Activated B cell treated with CpG ODN at 0.5 μM for 24 hours (primary cell): ENCODE measurements around the gene FFAR1. TPM values are rescaled to one million over a fixed set of nuclear protein-coding genes. Genes with fewer than 3 reads are reported as not detected.
A peak's percentile ranks its signal among the peaks of the same experiment; 100 is the strongest.

Source experiments
- ATAC-seq: fragments of 200-7000 bp; cut with Tn5 transposase; one replicate; pipeline ENCODE4 v1.10.0; 2021; ENCODE audit warnings: low read depth, mild to moderate bottlenecking, moderate library complexity
- CTCF ChIA-PET: fragments of 350-600 bp; sonication (Branson Sonifier 250); formaldehyde crosslinking; loops from one replicate; lab custom pipeline; 2021; ENCODE audit warnings: antibody characterized with exemption; lab: Charles Lee
- POLR2A ChIA-PET: fragments of 350-600 bp; sonication (Branson Sonifier 250); formaldehyde crosslinking; loops from one replicate; lab custom pipeline; 2021; ENCODE audit warnings: antibody characterized with exemption; lab: Charles Lee
- DNase-seq: peaks from one replicate; pipeline ENCODE4 v3.0.0; 2022
- H3K27ac Mint-ChIP-seq: one replicate; pipeline ENCODE4 v1.8.0; 2020; ENCODE audit warnings: mixed read lengths
- H3K27me3 Mint-ChIP-seq: one replicate; pipeline ENCODE4 v1.8.0; 2021; ENCODE audit warnings: mixed read lengths
- H3K36me3 Mint-ChIP-seq: one replicate; pipeline ENCODE4 v1.8.0; 2021; ENCODE audit warnings: low read depth, mixed read lengths
- H3K4me1 Mint-ChIP-seq: one replicate; pipeline ENCODE4 v1.8.0; 2021; ENCODE audit warnings: mixed read lengths
- H3K4me3 Mint-ChIP-seq: one replicate; pipeline ENCODE4 v1.8.0; 2020; ENCODE audit warnings: mild to moderate bottlenecking, mixed read lengths
- H3K9me3 Mint-ChIP-seq: one replicate; pipeline ENCODE4 v1.8.0; 2020; ENCODE audit warnings: mixed read lengths
- intact Hi-C: fragments of 100-400 bp; cut with micrococcal nuclease; formaldehyde crosslinking; loops from one replicate; pipeline ENCODE4 v1.15.1; 2024
- total RNA-seq: library from RNA; stranded (reverse); gene quantifications from 2 replicates; pipeline ENCODE4 v1.2.3, GENCODE V29; 2022
- TF ChIP-seq, protein P1 (sequence below): fragments of 200-600 bp; IDR thresholded peaks from one replicate; pipeline ENCODE4 v1.8.0; 2022; ENCODE audit warnings: antibody characterized with exemption, mild to moderate bottlenecking

The FFAR1 gene
- total RNA-seq, 1 donor from 2014 or later, result 6.0 TPM

DNA sequence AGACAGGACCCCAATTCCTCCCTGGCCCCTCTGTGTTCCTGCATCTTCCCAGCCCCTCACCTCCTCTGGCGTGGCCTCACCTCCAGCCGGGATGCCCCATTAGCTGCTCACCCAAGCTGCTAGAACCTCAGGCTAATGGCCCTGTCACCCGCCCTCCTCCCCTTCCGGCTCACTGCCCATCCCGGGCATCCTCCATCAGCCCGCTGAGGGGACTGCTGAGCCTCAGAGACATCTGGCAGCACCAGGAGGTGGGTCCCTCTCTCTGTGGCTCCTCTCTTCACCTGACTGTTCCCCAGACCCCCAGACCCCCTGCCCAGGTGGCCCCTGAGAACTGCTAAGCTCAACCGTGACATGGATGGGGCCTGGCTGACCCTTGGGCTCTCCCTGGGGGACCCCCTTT lies 2.9 kb downstream of the FFAR1 start:
- POLR2A ChIA-PET, result interaction anchor here (0.6 to 11.2 kb wide), 8 partner anchors 19 to 179 kb away, joined by 3 to 645 read pairs (median 38); partner anchors contain the start of gene CD22
- peaks cover 61% of the 10 kb centered on the region for H3K4me1 Mint-ChIP-seq
- H3K27me3 Mint-ChIP-seq, result peaks cover 2% of the 10 kb centered on the region
- ATAC-seq (no peak), DNase-seq (no peak)
- CTCF ChIA-PET, result interaction anchor here (1.1 to 4.8 kb wide), 3 partner anchors 19 to 145 kb away, joined by 4 to 37 read pairs (median 27); no protein-coding TSS in a partner anchor
- peaks cover 25% of the 10 kb centered on the region for H3K36me3 Mint-ChIP-seq
- H3K9me3 Mint-ChIP-seq, result no peaks in the 10 kb centered on the region
- H3K27ac Mint-ChIP-seq, result no peak overlapping the region
- H3K4me3 Mint-ChIP-seq, result no peak overlapping the region
- TF ChIP-seq, protein P1, sequence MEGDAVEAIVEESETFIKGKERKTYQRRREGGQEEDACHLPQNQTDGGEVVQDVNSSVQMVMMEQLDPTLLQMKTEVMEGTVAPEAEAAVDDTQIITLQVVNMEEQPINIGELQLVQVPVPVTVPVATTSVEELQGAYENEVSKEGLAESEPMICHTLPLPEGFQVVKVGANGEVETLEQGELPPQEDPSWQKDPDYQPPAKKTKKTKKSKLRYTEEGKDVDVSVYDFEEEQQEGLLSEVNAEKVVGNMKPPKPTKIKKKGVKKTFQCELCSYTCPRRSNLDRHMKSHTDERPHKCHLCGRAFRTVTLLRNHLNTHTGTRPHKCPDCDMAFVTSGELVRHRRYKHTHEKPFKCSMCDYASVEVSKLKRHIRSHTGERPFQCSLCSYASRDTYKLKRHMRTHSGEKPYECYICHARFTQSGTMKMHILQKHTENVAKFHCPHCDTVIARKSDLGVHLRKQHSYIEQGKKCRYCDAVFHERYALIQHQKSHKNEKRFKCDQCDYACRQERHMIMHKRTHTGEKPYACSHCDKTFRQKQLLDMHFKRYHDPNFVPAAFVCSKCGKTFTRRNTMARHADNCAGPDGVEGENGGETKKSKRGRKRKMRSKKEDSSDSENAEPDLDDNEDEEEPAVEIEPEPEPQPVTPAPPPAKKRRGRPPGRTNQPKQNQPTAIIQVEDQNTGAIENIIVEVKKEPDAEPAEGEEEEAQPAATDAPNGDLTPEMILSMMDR, result no peak
- intact Hi-C loops, result no loop called here

- no peak overlapping the region for H3K27ac Mint-ChIP-seq
- no peak for DNase-seq
Measured at GRCh38 chr19:35351411-35352176, 3.9 kb downstream of the FFAR1 start.

DNA sequence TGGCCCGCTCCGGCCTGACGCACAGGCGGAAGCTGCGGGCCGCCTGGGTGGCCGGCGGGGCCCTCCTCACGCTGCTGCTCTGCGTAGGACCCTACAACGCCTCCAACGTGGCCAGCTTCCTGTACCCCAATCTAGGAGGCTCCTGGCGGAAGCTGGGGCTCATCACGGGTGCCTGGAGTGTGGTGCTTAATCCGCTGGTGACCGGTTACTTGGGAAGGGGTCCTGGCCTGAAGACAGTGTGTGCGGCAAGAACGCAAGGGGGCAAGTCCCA lies 4.4 kb downstream of the FFAR1 start:
- Mint-ChIP-seq H3K27ac (no peak overlapping the region), H3K36me3 (peaks cover 10% of the 10 kb centered on the region), H3K4me3 (no peak overlapping the region), H3K27me3 (no peaks in the 10 kb centered on the region), H3K9me3 (no peaks in the 10 kb centered on the region), H3K4me1 (peaks cover 46% of the 10 kb centered on the region)
- ChIA-PET CTCF (interaction anchor here (1.0 to 4.3 kb wide), 13 partner anchors 12 to 158 kb away, joined by 3 to 99 read pairs (median 9); partner anchors contain the start of gene USF2), POLR2A (interaction anchor here (0.8 to 11.2 kb wide), 8 partner anchors 21 to 143 kb away, joined by 3 to 645 read pairs (median 7); partner anchors contain the start of genes CD22 and HAMP)
- DNase-seq, result no peak
- intact Hi-C loops, result loop anchor here (1.0 to 2.0 kb wide), 5 partner anchors 23 to 240 kb away; no protein-coding TSS in a partner anchor
- TF ChIP-seq, protein P1, result no peak
- no peak for ATAC-seq

More at GRCh38 chr19:35351411-35352176, 3.9 kb downstream of the FFAR1 start:
- TF ChIP-seq, protein P1, result no peak
- H3K36me3 Mint-ChIP-seq, result peaks cover 15% of the 10 kb centered on the region
- intact Hi-C loops, result loop anchor here (1.0 to 2.0 kb wide), 5 partner anchors 23 to 241 kb away; no protein-coding TSS in a partner anchor
- POLR2A ChIA-PET, result interaction anchor here (0.5 to 11.2 kb wide), 10 partner anchors 20 to 143 kb away, joined by 3 to 645 read pairs (median 12); partner anchors contain the start of genes CD22 and HAMP
- H3K27me3 Mint-ChIP-seq, result peaks cover under 1% of the 10 kb centered on the region
- no peak overlapping the region for H3K4me3 Mint-ChIP-seq
- CTCF ChIA-PET, result interaction anchor here (1.0 to 4.8 kb wide), 9 partner anchors 18 to 144 kb away, joined by 3 to 99 read pairs (median 12); no protein-coding TSS in a partner anchor
- H3K9me3 Mint-ChIP-seq, result no peaks in the 10 kb centered on the region
- ATAC-seq, result no peak
- H3K4me1 Mint-ChIP-seq, result peaks cover 51% of the 10 kb centered on the region

DNA sequence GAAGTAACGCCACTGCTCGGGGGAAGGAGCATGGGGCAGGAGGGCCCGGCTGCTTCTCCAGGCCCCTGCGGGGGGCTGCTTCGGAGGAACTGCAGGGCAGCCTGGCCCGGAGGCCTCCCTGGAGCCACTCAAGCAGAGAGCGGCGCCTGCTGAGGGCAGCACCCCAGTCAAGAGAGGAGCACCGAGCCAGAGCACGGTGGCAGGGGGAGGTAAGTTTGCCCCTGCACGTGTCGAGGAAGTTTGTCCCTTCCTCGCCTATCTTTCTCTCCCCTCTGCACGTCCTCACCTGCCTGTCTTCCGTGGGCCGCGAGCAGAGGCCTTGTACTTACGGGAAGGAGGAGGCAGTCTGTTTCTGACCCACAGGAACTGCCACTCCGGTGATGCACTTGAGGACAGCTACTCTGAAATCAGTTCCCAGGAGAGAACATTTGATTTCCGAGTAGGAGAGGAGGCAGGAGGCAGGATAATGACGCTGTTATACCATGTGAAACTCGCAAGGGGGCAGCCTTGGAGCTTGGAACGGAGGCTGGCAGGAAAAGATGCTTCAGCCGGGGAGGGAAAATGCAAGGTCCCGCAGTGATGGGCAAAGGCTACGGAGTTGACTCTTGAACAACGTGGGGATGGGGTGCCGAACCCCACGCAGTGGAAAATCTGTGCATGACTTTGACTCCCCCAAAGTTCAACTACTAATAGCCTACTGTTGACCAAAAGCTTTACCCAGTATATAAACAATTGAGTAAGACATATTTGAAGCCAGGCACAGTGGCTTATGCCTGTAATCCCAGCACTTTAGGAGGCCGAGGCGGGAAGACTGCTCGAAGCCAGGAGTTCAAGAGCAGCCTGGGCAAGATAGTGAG lies 5.0 kb downstream of the FFAR1 start:
- Mint-ChIP-seq H3K36me3 (peaks cover 5% of the 10 kb centered on the region), H3K27me3 (no peaks in the 10 kb centered on the region), H3K4me3 (no peak overlapping the region), H3K27ac (peak overlapping the region; percentile 26), H3K9me3 (no peaks in the 10 kb centered on the region), H3K4me1 (peaks cover 40% of the 10 kb centered on the region)
- DNase-seq (peak; percentile 54), ATAC-seq (peak; percentile 46)
- TF ChIP-seq, protein P1, result peak; percentile 23
- ChIA-PET CTCF (interaction anchor here (1.0 to 4.3 kb wide), 18 partner anchors 13 to 239 kb away, joined by 3 to 99 read pairs (median 6); partner anchors contain the start of gene USF2), POLR2A (interaction anchor here (0.8 to 11.2 kb wide), 11 partner anchors 8 to 142 kb away, joined by 3 to 645 read pairs (median 6); partner anchors contain the start of genes CD22 and HAMP)
- intact Hi-C loops, result loop anchor here (1.0 to 2.0 kb wide), 5 partner anchors 22 to 240 kb away; no protein-coding TSS in a partner anchor
